ENCODE results near the gene DUSP28.

- TF ChIP-seq NFIC (IDR thresholded peaks at IDR 0.05) (no peak), EP300 (IDR thresholded peaks at IDR 0.05; ENCODE audit: borderline replicate concordance) (no peak), YY1 (IDR thresholded peaks at IDR 0.05; ENCODE audit: low read depth) (no peak), MAX (IDR thresholded peaks at IDR 0.05) (no peak), REST (IDR thresholded peaks at IDR 0.05; ENCODE audit: low read depth) (no peak), CREB1 (IDR thresholded peaks at IDR 0.05; ENCODE audit: low read depth) (no peak), FOXM1 (IDR thresholded peaks at IDR 0.05; ENCODE audit: borderline replicate concordance, low read depth) (no peak), TEAD4 (IDR thresholded peaks at IDR 0.05) (no peak)
These were observed 18.3 kb downstream of the DUSP28 start for GRCh38 chr2:240578488-240578887.
